ENCODE results near the gene OR2A42.
"Not testable (repeated sequence)": the region's sequence is repeated elsewhere in the genome, so short reads cannot be mapped to it uniquely, and the experiment has no call there.

The OR2A42 gene

DNA sequence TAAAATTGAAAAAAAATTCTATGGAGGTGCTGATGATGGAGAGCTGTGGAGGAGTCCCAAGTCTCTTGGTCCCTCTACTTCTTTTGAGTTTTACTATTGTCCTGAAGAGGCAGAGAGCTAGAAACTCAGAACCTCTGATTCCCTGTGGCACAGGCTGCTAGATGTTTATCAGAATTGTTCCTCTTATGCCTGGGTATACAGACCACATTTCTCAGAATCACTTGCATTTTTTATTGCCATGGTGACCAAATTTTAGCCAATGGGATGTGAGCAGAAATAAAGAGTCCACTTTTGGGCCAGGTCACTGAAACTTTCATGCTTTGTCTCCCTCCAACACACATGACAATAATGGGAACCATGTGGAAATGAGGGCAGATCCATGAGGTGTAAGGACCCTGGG lies 15.7 kb downstream of the OR2A42 start:
- DNase-seq (ENCODE audit: low read depth in 1 of 2, low spot score in 1 of 2), result not testable (repeated sequence)

DNA sequence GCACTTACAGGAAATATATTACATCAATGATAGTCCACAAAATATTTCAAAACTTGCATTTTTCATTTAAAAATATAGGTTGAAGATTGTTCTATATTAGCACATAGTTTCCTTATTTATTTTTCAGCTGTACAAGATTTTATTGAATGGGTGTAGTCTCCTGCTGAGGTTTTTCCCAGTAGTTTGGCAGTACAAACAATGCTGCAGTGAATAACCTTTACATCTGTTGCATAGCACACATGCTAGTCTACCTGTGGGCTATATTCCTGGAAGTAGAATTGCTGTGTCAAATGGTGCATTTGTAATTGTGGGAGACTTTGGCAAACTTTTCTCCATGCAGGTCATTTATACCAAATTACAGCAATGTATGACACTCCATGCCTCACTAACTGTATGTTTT lies 18.9 kb downstream of the OR2A42 start:
- not testable (repeated sequence) for DNase-seq (ENCODE audit: low read depth in 1 of 2, low spot score in 1 of 2)

DNA sequence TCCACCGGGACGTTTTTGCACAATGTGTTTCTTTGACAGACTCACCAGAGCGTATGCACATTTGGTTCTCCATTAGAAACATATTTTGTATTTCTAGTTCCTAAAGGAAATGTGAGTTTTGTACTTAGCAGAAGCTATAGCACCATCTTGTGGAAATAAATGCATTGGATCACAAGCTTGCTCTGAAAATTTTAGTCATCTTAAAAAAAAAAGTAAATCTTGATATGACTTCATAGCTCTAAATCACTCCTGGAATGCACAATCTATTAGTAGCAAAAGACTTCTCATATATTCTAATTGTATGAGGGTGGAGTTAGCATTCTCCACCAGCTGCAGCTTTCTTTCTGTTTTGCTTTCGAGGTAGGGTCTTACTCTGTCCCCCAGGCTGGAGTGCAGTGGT lies 20.3 kb downstream of the OR2A42 start:
- DNase-seq (ENCODE audit: low read depth in 1 of 2, low spot score in 1 of 2), result not testable (repeated sequence)

DNA sequence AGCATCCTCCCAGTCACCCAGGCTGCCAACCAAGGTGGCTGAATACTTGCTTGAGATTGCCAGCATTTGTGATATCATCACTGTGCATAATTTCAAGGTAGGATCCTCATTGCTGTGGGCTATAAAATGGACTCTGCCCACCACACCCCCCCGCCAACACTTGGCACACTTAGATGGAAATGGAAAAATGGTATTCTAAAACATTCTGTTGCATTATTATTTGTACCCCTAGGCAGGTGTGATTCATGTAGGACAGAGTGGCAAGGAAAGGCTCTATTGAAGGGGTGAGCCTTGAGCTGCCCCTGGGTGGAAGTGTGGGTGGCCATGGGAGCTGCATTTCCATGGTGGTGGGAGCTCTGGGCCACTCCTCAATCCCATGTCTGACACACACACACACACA lies 20.8 kb downstream of the OR2A42 start:
- not testable (repeated sequence) for DNase-seq (ENCODE audit: low read depth in 1 of 2, low spot score in 1 of 2)

DNA sequence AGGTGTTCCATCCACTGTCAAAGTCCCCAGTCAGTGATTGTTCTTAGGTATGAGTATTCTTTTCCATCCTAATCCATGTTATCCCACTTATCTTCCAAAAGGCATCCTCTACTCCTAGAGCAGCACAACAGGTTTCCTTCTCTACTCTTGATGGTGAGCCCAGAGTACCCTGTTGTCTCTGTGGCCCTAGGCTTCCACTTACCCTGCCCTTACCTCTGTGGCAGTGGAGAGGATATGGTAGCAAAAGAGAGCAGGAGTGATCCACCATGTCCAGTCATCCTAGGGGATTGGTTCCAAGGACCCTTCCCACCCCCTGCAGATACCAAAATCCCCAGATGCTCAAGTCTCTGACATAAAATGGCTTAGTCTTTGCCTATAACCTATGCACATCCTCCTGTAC lies 22.2 kb downstream of the OR2A42 start:
- not testable (repeated sequence) for DNase-seq (ENCODE audit: low read depth in 1 of 2, low spot score in 1 of 2)

DNA sequence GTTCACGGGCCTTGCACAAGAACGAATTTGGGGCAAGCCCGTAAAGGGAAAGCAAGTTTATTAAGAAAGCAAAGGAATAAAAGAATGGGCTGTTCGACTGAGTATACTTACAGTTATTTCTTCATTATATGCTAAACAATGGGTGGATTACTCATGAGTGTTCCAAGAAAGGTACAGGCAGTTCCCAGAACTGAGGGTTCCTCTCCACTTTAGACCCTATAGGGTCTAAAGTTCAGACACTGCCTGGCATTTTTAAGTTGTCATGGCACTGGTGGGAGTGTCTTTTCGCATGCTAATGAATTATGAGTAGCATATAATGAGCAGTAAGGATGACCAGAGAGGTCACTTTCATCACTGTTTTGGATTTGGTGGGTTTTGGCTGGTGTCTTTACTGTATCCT lies 34.1 kb downstream of the OR2A42 start:
- DNase-seq (ENCODE audit: low read depth in 1 of 2, low spot score in 1 of 2), result not testable (repeated sequence)

DNA sequence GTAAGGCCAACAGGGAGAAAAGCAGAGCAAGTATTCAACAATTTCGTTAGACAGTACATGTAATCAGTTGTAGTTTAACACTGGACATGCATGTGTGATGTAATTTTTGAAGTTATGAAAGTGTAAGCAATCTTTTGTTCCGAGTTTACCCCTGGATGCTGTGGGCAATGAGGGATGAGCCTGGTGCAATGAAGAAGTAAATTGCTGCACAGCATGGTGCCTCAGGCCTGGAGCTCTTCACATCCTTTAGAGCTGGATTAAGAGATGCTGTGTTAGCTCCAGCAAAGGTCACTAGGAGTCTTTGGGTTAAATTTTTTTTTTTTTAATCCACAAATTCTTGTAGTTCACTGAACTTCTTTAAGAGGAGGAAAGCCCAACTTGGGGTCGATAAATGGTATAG lies 36.3 kb downstream of the OR2A42 start:
- DNase-seq (ENCODE audit: low read depth in 1 of 2, low spot score in 1 of 2), result not testable (repeated sequence)

DNA sequence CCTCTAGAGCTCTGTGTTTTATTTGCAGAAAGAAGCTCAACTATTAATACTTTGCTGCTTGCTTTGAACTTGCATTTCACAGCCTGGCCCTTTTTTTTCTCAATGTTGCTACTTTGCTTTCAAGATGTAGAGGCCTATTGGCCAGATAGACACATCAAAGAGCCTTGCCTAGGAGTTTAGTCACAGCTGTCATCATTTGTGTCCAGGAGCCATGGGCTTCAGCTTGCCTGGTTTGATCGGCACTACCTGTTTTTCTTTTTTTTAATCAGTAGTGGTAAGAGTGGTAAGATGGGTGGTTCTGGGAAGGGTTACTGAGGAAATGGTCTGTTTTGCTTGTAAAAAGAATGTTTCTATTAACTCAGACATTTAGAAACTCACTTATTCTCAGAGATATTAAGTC lies 37.4 kb downstream of the OR2A42 start:
- not testable (repeated sequence) for DNase-seq (ENCODE audit: low read depth in 1 of 2, low spot score in 1 of 2)

DNA sequence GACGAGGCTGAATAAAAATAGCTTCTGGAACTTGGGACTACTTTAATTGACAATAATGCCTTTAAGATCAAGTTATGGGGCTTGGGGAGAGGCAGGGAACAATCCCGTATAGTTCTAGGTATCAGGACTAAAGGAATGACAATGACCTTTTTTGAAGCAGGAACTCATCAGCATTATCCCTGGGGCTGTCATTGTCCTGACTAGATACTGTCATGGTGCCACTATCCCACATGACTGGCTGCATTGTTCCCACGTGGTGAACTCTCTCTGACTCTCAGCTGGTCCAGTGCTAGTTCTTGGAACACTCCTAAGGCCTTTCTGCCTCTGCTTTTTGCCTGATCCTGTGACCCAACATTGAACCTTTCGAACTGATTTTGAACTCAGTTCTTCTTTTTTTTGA lies 40.5 kb downstream of the OR2A42 start:
- DNase-seq (ENCODE audit: low read depth in 1 of 2, low spot score in 1 of 2), result not testable (repeated sequence)

DNA sequence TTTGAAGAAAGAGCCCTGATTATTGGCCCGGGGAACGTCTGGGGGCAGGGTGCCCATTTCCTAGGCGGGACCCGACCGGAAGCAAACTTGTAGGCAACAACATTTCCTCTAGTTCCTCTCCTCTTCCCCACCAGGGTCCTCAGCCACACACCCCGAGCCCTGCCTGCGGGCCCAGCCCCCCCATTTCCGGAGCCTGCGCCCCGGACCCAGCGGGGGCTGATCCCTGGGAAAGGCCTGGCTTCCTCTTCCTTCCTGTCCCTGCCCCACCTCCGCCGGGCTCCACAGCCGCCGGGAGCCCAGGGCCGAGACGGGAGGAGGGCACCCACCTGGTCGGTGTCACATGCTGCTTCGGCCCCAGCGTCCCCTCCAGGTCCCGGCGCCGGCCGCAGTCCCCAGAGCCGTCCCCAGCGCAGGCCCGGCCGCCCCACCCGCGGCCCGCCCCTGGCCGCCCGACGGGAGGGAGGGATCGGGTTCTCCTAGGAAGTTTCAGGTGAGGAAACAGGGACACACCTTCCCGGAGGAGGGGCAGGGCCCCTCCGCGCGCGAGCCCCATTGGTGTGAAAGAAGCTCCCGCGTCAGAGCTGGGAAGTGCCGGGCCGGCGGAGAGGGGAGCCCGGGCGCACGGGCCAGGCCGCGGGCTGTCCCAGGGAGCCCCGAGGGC lies 44.1 kb downstream of the OR2A42 start, which contains the start of gene ARHGEF35:
ARHGEF35 (minus strand) TSS at position 622 of the 661 bp plus-strand sequence. CDS start 7,450 bp downstream, outside the sequence.
- not testable (repeated sequence) for DNase-seq (ENCODE audit: low read depth in 1 of 2, low spot score in 1 of 2)

DNA sequence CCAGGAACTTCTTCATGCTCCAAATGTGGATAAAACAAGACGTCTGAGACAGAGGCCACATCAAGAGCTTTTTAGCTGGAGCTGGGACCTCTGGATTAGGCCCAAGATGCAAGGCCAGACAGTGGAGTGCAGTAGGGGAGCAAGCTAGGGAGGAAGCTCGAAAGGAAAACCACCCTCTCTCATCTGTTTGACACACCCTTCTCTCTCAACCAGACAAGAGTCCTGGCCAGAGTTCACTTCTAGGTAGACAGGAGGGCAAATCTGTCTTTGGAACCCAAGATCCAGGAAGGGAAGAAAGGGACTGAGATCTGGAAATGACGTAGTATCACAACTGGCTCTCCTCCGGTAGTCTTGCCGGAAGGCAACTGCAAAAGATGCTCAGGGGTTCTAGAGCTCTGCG lies 45.0 kb downstream of the OR2A42 start:
- DNase-seq (ENCODE audit: low read depth in 1 of 2, low spot score in 1 of 2), result not testable (repeated sequence)

DNA sequence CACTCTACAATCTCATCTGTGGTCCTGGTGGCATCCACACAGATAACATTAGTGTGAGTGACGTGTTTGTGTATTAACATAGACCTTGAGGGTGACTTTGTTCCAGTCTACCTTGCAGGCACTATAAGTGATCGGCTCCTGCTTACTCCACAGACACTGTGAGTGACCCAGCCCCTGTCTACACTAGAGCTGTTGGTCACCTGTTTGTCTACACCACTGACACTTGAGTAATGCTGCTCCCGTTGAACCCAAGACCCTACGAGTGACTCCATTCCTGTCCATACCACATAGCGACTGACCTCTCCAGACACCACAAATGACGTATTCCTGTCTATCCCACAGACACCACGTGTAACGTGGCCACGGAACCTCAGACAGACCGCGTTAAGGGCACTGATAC lies 45.6 kb downstream of the OR2A42 start:
- not testable (repeated sequence) for DNase-seq (ENCODE audit: low read depth in 1 of 2, low spot score in 1 of 2)

DNA sequence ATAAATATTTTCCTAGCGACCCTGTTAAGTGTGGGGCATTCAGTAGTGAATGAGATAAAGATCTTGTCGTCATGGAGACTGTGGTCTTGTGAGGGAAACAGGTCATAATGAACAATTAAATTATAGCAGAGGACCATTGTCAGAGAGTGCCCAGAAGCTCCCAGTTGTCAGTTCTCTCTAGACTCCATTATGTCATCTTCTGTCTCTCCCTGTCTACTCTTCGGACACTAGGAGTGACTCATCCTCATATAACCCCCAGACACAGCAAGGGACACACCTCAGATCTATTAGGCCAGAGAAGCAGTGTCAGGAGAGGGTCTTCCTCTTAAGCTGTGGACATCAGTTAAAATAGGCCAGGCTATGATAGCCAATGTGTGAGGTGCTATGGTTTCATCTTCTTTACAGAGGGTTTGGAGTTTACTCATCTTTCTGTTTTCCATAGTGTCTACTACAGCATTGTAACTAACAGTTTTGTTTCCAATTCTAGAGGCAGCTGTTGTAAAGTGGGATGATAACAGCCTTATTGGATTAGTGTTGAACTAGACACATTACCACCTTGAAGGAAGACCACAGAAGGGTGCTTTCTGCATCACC lies 50.7 kb downstream of the OR2A42 start:
- DNase-seq (ENCODE audit: low read depth in 1 of 2, low spot score in 1 of 2), result not testable (repeated sequence)

DNA sequence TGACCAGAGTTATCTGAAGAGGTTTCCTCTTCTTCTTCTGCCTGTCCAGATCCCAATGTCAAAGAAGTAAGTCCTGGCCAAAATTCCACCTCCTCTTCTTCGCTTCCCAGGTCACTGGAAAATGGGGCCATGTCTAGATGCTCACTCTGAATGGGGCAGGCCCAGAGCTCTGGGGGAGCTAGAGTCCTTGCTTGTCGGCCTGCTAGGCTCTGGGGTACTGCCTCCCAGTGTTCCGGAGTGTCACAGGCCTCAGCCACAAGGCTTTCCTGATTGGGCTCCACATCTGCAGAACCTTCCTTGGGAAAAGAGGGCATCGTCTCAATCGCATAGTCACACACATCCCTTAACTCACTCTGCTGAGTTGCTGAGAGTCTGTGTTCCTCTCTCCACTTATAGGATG lies 51.6 kb downstream of the OR2A42 start:
- not testable (repeated sequence) for DNase-seq (ENCODE audit: low read depth in 1 of 2, low spot score in 1 of 2)

DNA sequence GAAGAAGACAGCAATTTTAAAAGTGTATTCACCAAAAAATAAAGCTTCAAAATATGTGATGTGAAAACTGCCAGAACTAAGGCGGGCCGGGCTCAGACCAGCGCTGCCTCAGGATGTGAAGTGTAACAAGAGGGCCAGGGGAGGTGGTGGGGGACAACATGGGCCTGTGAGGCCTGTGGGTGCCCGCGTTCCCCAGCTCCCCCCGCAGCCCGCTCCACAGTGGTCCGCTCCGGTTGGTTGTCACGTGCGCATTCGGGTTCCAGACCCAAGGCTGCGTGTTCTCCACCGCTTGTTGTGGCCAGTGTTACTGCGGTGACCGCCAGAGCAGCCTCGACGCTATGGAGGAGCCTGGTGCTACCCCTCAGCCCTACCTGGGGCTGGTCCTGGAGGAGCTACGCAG lies 56.2 kb downstream of the OR2A42 start, which contains the start of gene CTAGE4:
CTAGE4 (plus strand) TSS at position 301 of the 400 bp plus-strand sequence; CDS start at position 339, 38 bp downstream.
- not testable (repeated sequence) for DNase-seq (ENCODE audit: low read depth in 1 of 2, low spot score in 1 of 2)

DNA sequence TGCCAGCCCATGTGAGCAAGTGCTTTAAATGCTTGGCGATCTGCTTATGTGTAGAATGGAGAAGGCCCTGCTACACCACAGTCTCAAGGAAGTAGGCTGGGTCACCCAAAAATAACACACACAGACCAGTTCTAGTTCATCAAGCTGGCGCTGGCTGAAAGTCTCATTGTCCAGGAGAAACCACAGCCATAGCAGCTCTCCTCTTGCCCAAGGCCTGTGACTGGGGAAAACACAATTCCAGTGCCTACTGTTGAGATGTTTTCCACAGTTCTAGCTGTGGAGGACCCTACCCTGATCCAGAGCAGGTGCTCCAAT lies 60.3 kb downstream of the OR2A42 start:
- not testable (repeated sequence) for DNase-seq (ENCODE audit: low read depth in 1 of 2, low spot score in 1 of 2)

DNA sequence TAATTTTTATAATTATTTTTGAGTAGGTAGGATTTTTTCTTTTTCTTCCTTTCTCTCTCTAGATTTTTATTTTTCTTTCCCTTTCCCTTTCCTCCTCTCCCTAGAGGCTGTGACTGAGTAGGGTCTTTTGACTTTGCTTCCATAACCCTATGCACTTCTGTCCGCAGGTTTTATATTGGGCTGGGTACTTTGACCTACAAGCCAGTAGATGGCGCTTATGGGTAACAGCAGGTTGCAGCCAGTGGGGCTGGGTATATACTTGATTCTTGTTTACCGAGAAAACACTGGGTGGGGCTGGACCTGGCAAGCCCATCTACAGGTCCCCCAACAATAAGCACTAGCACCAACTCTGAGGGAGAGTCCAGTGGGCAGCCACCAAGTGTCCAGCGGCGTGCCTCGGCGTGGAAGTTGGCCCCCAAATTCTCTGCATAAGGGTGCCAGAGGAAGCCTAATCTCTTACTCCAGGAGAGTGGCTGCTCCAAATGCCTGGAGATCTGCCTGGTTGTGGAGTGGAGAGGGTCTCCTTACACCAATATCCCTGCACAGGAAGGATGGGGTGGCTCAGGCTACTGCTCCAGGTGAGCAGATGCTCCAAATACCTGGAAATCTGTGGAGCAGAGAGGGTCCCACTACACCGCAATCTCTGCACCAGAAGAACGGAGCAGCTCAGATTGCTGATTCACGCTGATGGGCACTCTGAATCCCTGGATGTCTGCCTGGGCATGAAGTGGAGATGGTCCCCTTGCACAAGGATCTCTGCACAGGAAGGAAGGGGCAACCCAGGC lies 60.8 kb downstream of the OR2A42 start:
- DNase-seq (ENCODE audit: low read depth in 1 of 2, low spot score in 1 of 2), result not testable (repeated sequence)
